ENCODE data around the gene CCDC97.
"Not testable (repeated sequence)": the region's sequence is repeated elsewhere in the genome, so short reads cannot be mapped to it uniquely, and the experiment has no call there.

The CCDC97 gene

GRCh38 chr19:41274802-41275201, 35.2 kb upstream of the CCDC97 start:
- H3K27ac Mint-ChIP-seq = no peak overlapping the region
- DNase-seq = no peak
- H3K27me3 Mint-ChIP-seq (ENCODE audit: low read depth, poor library complexity) = no peaks in the 10 kb centered on the region
- H3K4me3 Mint-ChIP-seq = no peak overlapping the region
- H3K9me3 Mint-ChIP-seq = no peaks in the 10 kb centered on the region
- H3K4me1 Mint-ChIP-seq = no peaks in the 10 kb centered on the region
- no peak for TF ChIP-seq CTCF (IDR thresholded peaks at IDR 0.05)
- peaks cover 86% of the 10 kb centered on the region for H3K36me3 Mint-ChIP-seq (ENCODE audit: low read depth)

GRCh38 chr19:41276231-41276630, 33.7 kb upstream of the CCDC97 start:
- Mint-ChIP-seq H3K27ac (no peak overlapping the region), H3K4me1 (no peaks in the 10 kb centered on the region), H3K4me3 (no peak overlapping the region), H3K9me3 (no peaks in the 10 kb centered on the region), H3K27me3 (ENCODE audit: low read depth, poor library complexity) (no peaks in the 10 kb centered on the region), H3K36me3 (ENCODE audit: low read depth) (peaks cover 95% of the 10 kb centered on the region)
- DNase-seq = no peak
- TF ChIP-seq CTCF (IDR thresholded peaks at IDR 0.05) = no peak

- H3K4me1 Mint-ChIP-seq = no peaks in the 10 kb centered on the region
- peaks cover 95% of the 10 kb centered on the region for H3K36me3 Mint-ChIP-seq (ENCODE audit: low read depth)
- no peaks in the 10 kb centered on the region for H3K9me3 Mint-ChIP-seq
- TF ChIP-seq CTCF (IDR thresholded peaks at IDR 0.05) = no peak
- H3K27ac Mint-ChIP-seq = no peak overlapping the region
- no peaks in the 10 kb centered on the region for H3K27me3 Mint-ChIP-seq (ENCODE audit: low read depth, poor library complexity)
- H3K4me3 Mint-ChIP-seq = no peak overlapping the region
- DNase-seq = no peak
Observed at GRCh38 chr19:41278478-41278877, 31.5 kb upstream of the CCDC97 start.

GRCh38 chr19:41288673-41289530, 21.1 kb upstream of the CCDC97 start:
- peak overlapping the region; percentile 29 for H3K27ac Mint-ChIP-seq
- no peak for TF ChIP-seq CTCF (IDR thresholded peaks at IDR 0.05)
- peaks cover 3% of the 10 kb centered on the region for H3K27me3 Mint-ChIP-seq (ENCODE audit: low read depth, poor library complexity)
- peaks cover 5% of the 10 kb centered on the region for H3K4me1 Mint-ChIP-seq
- DNase-seq = no peak
- no peaks in the 10 kb centered on the region for H3K9me3 Mint-ChIP-seq
- H3K4me3 Mint-ChIP-seq = no peak overlapping the region
- peaks cover 81% of the 10 kb centered on the region for H3K36me3 Mint-ChIP-seq (ENCODE audit: low read depth)

- not testable (repeated sequence) for DNase-seq; H3K27me3 Mint-ChIP-seq (ENCODE audit: low read depth, poor library complexity); H3K4me3 Mint-ChIP-seq; H3K4me1 Mint-ChIP-seq; H3K27ac Mint-ChIP-seq; H3K9me3 Mint-ChIP-seq
- peaks cover 81% of the 10 kb centered on the region for H3K36me3 Mint-ChIP-seq (ENCODE audit: low read depth)
Observed at GRCh38 chr19:41289814-41290213, 20.2 kb upstream of the CCDC97 start.

- peaks cover 81% of the 10 kb centered on the region for H3K36me3 Mint-ChIP-seq (ENCODE audit: low read depth)
- H3K4me3 Mint-ChIP-seq = no peak overlapping the region
- no peak for TF ChIP-seq CTCF (IDR thresholded peaks at IDR 0.05)
- no peak overlapping the region for H3K27ac Mint-ChIP-seq
- no peaks in the 10 kb centered on the region for H3K9me3 Mint-ChIP-seq
- peaks cover 10% of the 10 kb centered on the region for H3K4me1 Mint-ChIP-seq
- no peak for DNase-seq
- peaks cover 3% of the 10 kb centered on the region for H3K27me3 Mint-ChIP-seq (ENCODE audit: low read depth, poor library complexity)
Observed at GRCh38 chr19:41294393-41294792, 15.6 kb upstream of the CCDC97 start.
